ENCODE data around the gene PLXNA1.

DNA sequence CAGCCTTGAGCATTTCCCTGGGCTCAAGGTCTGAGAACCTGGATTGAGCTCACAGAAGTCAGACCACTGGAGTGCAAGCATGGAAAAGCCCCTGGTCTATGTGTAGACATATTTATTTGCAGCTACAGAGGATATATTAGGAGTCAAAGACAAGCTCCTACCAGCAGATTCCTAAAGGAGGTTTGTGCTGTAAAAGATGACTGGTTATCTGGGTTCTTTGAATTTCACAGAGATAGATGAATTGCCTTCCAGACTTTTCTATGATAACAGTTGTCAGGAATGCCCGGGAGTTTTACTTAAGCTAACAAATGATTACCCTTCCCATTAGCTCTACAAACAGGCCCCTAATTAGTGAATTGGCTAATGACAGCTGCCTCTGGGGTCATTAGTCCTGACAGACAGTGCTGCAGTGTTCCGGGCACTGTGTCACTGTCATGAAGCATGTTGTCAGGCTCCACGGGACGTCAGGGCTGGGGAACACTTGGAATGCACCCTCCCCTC, 48.8 kb upstream of the PLXNA1 start:
- TF ChIP-seq, protein P1, sequence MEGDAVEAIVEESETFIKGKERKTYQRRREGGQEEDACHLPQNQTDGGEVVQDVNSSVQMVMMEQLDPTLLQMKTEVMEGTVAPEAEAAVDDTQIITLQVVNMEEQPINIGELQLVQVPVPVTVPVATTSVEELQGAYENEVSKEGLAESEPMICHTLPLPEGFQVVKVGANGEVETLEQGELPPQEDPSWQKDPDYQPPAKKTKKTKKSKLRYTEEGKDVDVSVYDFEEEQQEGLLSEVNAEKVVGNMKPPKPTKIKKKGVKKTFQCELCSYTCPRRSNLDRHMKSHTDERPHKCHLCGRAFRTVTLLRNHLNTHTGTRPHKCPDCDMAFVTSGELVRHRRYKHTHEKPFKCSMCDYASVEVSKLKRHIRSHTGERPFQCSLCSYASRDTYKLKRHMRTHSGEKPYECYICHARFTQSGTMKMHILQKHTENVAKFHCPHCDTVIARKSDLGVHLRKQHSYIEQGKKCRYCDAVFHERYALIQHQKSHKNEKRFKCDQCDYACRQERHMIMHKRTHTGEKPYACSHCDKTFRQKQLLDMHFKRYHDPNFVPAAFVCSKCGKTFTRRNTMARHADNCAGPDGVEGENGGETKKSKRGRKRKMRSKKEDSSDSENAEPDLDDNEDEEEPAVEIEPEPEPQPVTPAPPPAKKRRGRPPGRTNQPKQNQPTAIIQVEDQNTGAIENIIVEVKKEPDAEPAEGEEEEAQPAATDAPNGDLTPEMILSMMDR (IDR thresholded peaks at IDR 0.05; ENCODE audit: insufficient read depth, low read length, poor library complexity, severe bottlenecking), result no peak
- TF ChIP-seq EZH2phosphoT487 (conservative IDR thresholded peaks at IDR 0.05; ENCODE audit: low read length), result no peak

Measured in SU-DHL-6 (cell line).